Lung (tissue), 12 donors: ENCODE results near the gene BACE2. TPM values are rescaled to one million over a fixed set of nuclear protein-coding genes. Genes with fewer than 3 reads are reported as not detected.
A peak's percentile ranks its signal among the peaks of the same experiment; 100 is the strongest.

ENCODE experiments used
- ATAC-seq: fragments of 200-7000 bp; cut with Tn5 transposase; one replicate; pipeline ENCODE4 v1.9.1; 2020; ENCODE audit warnings: moderate number of reproducible peaks; ENCODE audit not compliant: insufficient read depth, low FRiP score
- DNase-seq, 3 donors: peaks; one replicate each; pipeline ENCODE4 v3.0.0-alpha.2; 2013 to 2017
- H3K27ac ChIP-seq, 2 donors: one replicate each; pipeline ENCODE4 v1.5.1; 2013; ENCODE audit warnings: mild to moderate bottlenecking in 2 of 2, moderate library complexity in 2 of 2, control low read depth in 1 of 2, inconsistent platforms in 1 of 2, low read depth in 1 of 2, low read length in 1 of 2
- H3K27me3 ChIP-seq, 3 donors: one replicate each; pipeline ENCODE4 v1.5.1; 2013; ENCODE audit warnings: low read length in 2 of 3; ENCODE audit not compliant: control insufficient read depth in 3 of 3, insufficient read depth in 3 of 3
- H3K36me3 ChIP-seq, 4 donors: one replicate each; pipeline ENCODE4 v1.5.1; 2013; ENCODE audit warnings: low read length in 4 of 4, mild to moderate bottlenecking in 1 of 4, moderate library complexity in 1 of 4; ENCODE audit not compliant: control insufficient read depth in 4 of 4, insufficient read depth in 4 of 4
- H3K4me1 ChIP-seq, 5 donors: one replicate each; pipeline ENCODE4 v1.5.1; 2013; ENCODE audit warnings: low read length in 5 of 5, mild to moderate bottlenecking in 2 of 5, moderate library complexity in 1 of 5; ENCODE audit not compliant: control insufficient read depth in 5 of 5, insufficient read depth in 5 of 5
- H3K4me3 ChIP-seq: one replicate; pipeline ENCODE4 v1.5.1; 2013; ENCODE audit warnings: mild to moderate bottlenecking, control low read depth, moderate library complexity
- H3K9ac ChIP-seq, 2 donors: one replicate each; pipeline ENCODE4 v1.5.1; 2013; ENCODE audit warnings: low read length in 2 of 2, control low read depth in 1 of 2; ENCODE audit not compliant: insufficient read depth in 1 of 2
- H3K9me3 ChIP-seq, 4 donors: one replicate each; pipeline ENCODE4 v1.5.1; 2013; ENCODE audit warnings: low read length in 3 of 4, mild to moderate bottlenecking in 1 of 4, moderate library complexity in 1 of 4; ENCODE audit not compliant: control insufficient read depth in 4 of 4, insufficient read depth in 3 of 4
- WGBS, 2 donors: extraction: QIAGEN DNeasy Blood & Tissue Kit; methylation state at CpG; one replicate each; pipeline ENCODE4 v1.1.7; 2013; 5-methylcytosine and 5-hydroxymethylcytosine counted together
- polyA plus RNA-seq, 2 donors: library from polyadenylated mRNA; stranded (reverse); fragments of 200-250 nt; gene quantifications; one replicate each; pipeline ENCODE4 v1.2.1, GENCODE V29; 2013
- total RNA-seq, 2 donors: library from RNA; depleted of rRNA in 1 of 2; stranded (reverse); fragments of >200 nt in 1 of 2; gene quantifications; one replicate each; pipeline ENCODE4 v1.2.1, GENCODE V29; 2014 to 2021
- TF ChIP-seq, protein P1 (sequence below): IDR thresholded peaks from 2 replicates; pipeline ENCODE4 v1.5.1; 2012; ENCODE audit warnings: mild to moderate bottlenecking; ENCODE audit errors: control extremely low read depth, extremely low read depth
- donor health status: control.
- donor health status: control.
- donor health status: Bipolar disorder and iron deficiency.
- donor health status: healthy.
- donor health status: DM: yes; HTN: yes; CAD: no.

The BACE2 gene
- total and polyA plus RNA-seq, 4 donors: 9.3 to 49.9 (median 33.8) TPM

DNA sequence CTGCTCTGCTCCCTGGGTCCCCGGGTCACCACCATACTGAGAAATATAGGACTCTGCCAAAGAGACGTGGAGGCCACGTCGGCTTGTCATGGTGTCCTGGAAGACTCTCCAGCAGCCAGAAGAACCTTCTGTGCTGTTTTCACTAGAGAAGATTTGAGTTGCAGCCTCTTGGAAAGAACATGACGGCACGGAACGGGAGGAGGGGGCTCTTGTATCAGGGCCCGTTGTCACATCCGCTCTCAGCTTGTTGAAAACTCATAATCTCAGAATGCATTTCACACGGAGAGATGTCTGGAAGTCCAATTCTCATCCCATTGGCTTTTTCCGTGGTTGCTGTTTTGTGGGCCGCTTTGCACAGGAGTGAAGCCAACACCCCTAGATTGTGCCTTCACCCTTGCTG, 109.2 kb downstream of the BACE2 start:
- ATAC-seq (no peak), DNase-seq (no peak)
- Histone ChIP-seq H3K9ac (no peak overlapping the region), H3K27ac (no peak overlapping the region), H3K4me1 (peaks cover 0 to 5% (median 0%) of the 10 kb centered on the region in 5 donors), H3K4me3 (no peak overlapping the region), H3K36me3 (peaks cover 0 to 8% (median 2%) of the 10 kb centered on the region in 4 donors), H3K9me3 (peaks cover 0 to 3% (median 0%) of the 10 kb centered on the region in 4 donors), H3K27me3 (no peaks in the 10 kb centered on the region)
- WGBS, 2 donors: 84 to 87% methylated on average over 12 of the region's 12 CpGs
- TF ChIP-seq, protein P1, sequence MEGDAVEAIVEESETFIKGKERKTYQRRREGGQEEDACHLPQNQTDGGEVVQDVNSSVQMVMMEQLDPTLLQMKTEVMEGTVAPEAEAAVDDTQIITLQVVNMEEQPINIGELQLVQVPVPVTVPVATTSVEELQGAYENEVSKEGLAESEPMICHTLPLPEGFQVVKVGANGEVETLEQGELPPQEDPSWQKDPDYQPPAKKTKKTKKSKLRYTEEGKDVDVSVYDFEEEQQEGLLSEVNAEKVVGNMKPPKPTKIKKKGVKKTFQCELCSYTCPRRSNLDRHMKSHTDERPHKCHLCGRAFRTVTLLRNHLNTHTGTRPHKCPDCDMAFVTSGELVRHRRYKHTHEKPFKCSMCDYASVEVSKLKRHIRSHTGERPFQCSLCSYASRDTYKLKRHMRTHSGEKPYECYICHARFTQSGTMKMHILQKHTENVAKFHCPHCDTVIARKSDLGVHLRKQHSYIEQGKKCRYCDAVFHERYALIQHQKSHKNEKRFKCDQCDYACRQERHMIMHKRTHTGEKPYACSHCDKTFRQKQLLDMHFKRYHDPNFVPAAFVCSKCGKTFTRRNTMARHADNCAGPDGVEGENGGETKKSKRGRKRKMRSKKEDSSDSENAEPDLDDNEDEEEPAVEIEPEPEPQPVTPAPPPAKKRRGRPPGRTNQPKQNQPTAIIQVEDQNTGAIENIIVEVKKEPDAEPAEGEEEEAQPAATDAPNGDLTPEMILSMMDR: no peak

DNA sequence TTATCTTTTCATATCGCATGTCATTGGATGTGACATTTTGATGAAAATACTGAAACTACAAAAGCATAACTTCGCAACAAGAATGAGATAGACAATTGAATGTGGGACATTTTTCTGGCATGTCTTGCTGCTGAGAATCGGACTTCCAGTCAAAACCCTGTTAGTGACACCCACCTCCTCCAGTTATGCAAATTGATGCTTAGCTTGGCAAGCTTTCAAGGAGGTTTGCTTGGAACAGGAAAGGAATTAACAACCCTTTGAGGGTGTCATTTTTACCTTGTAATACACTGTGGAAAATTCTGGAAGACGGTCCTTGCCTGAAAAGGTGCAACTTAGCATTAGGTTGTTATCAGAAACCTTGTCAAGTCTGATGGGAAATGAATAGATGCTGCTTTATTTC, 109.9 kb downstream of the BACE2 start:
- H3K27ac ChIP-seq: no peak overlapping the region
- TF ChIP-seq, protein P1: no peak
- DNase-seq: no peak
- no peak for ATAC-seq
- H3K36me3 ChIP-seq: peaks cover 0 to 8% (median 2%) of the 10 kb centered on the region in 4 donors
- 76 to 78% methylated on average over 4 of the region's 4 CpGs for WGBS, 2 donors
- no peak overlapping the region for H3K4me3 ChIP-seq
- H3K9me3 ChIP-seq: no peaks in the 10 kb centered on the region
- H3K9ac ChIP-seq: no peak overlapping the region
- peaks cover 0 to 5% (median 0%) of the 10 kb centered on the region in 5 donors for H3K4me1 ChIP-seq
- H3K27me3 ChIP-seq: peaks cover 0 to 3% (median 0%) of the 10 kb centered on the region in 3 donors

DNA sequence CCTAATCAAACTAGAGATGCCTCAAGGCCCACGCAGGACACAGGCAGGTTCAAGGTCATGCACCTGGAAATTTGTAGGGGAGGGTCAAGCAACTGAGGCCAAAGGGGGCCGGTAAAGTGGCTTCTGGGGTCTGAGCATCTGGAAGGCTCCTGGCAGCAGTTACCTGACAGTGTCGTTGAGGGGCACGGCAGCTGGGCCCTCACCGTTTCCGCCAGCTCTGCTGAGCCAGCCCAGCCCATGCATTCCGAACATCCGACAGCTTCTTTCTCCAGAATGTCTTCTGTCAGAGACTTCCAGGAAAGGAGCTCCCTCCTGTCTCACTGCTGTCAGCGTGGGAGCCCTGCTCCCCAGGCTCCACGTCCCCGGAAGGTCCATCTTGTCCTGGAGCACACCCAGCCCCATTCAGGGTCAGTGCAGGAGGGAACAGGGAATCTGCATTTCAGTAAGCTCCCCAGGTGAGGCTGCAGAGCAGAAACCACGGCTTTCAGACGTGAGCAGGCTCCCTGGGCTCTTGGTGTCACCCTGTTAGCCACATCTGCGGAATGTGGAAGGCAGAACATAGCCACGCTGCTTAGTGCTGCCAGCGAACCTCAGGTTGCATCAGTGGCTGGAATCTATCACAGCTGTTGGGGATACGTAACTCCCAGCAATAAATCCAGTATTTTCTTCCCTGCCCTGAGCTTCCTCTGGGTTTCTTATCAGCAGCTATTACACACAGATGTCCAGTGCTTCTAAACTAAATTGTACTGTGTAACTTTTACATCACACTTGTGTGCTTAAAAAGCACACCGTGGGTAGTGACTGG, 112.4 kb downstream of the BACE2 start:
- Histone ChIP-seq H3K9ac (no peak overlapping the region), H3K4me3 (no peak overlapping the region), H3K27ac (no peak overlapping the region), H3K9me3 (no peaks in the 10 kb centered on the region), H3K4me1 (peaks cover 0 to 5% (median 0%) of the 10 kb centered on the region in 5 donors), H3K27me3 (peaks cover 0 to 4% (median 0%) of the 10 kb centered on the region in 3 donors), H3K36me3 (peaks cover 0 to 6% (median 0%) of the 10 kb centered on the region in 4 donors)
- 65 to 69% methylated on average over 18 of the region's 18 CpGs for WGBS, 2 donors
- ATAC-seq (no peak), DNase-seq (peak in 2 of 3 donors; percentile 25 to 39)
- TF ChIP-seq, protein P1: no peak
